ENCODE measurements around the gene CBARP. TPM values are rescaled to one million over a fixed set of nuclear protein-coding genes. Genes with fewer than 3 reads are reported as not detected.
A peak's percentile ranks its signal among the peaks of the same experiment; 100 is the strongest.

CBARP gene
- total RNA-seq, 1 experiment from 2014 or later, result 13.3 TPM

DNA sequence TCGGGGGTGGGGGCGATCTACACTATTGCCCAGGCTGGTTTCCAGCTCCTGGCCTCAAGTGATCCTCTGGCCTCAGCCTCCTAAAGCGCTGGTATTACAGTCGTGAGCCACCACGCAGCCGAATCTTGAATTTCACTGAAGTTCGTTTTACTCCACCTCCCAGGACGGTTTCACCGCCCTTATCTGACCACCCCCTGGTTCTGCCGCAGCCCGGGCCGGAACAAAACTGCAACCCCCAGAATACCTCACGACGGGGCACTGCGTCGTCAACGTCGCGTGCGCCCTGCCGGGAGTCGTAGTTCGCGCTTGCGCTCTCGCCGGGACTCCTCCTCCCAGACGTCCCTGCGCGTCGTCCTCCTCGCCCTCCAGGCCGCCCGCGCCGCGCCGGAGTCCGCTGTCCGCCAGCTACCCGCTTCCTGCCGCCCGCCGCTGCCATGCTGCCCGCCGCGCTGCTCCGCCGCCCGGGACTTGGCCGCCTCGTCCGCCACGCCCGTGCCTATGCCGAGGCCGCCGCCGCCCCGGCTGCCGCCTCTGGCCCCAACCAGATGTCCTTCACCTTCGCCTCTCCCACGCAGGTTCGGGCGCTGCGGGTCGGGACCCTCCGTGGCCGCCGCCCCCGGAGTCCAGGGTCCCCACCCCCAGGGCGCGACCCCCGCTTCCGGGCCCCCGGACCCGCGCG lies 3.8 kb upstream of the CBARP start, which contains the start of gene ATP5F1D:
ATP5F1D (plus strand) TSS at position 335 of the 679 bp plus-strand sequence; CDS start at position 435, 100 bp downstream.
- BruUV-seq (replicated peaks), result no TSS peak
- H3K36me3 ChIP-seq (ENCODE audit: insufficient read depth, low read length, poor library complexity, severe bottlenecking), result peaks cover 7% of the 10 kb centered on the region
- no peaks in the 10 kb centered on the region for H3K27me3 ChIP-seq (replicated peaks; ENCODE audit: insufficient read depth, low read depth, low read length, poor library complexity)
- peak; percentile 97 for DNase-seq (ENCODE audit: low spot score)
- H3K27ac ChIP-seq (ENCODE audit: low read depth, low read length, poor library complexity, severe bottlenecking), result peak within 1 kb of the TSS; percentile 95
- H3K9me3 ChIP-seq (ENCODE audit: low read depth, low read length, poor library complexity, severe bottlenecking), result no peaks in the 10 kb centered on the region
- intact Hi-C loops (cut with micrococcal nuclease; ENCODE audit: unreplicated experiment), result loop anchor here (2.0 to 10.0 kb wide), 4 partner anchors 217 to 377 kb away; partner anchors contain the start of genes CNN2, RNU6-2, TMEM259 and WDR18
- POLR2A ChIA-PET (ENCODE audit: low non-redundant PET), result no interaction called here
- TF ChIP-seq, protein P1, sequence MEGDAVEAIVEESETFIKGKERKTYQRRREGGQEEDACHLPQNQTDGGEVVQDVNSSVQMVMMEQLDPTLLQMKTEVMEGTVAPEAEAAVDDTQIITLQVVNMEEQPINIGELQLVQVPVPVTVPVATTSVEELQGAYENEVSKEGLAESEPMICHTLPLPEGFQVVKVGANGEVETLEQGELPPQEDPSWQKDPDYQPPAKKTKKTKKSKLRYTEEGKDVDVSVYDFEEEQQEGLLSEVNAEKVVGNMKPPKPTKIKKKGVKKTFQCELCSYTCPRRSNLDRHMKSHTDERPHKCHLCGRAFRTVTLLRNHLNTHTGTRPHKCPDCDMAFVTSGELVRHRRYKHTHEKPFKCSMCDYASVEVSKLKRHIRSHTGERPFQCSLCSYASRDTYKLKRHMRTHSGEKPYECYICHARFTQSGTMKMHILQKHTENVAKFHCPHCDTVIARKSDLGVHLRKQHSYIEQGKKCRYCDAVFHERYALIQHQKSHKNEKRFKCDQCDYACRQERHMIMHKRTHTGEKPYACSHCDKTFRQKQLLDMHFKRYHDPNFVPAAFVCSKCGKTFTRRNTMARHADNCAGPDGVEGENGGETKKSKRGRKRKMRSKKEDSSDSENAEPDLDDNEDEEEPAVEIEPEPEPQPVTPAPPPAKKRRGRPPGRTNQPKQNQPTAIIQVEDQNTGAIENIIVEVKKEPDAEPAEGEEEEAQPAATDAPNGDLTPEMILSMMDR (conservative IDR thresholded peaks at IDR 0.05; ENCODE audit: low read depth, low read length), result no peak
- TF ChIP-seq EZH2 (IDR thresholded peaks at IDR 0.05; ENCODE audit: borderline replicate concordance, low read depth, low read length, poor library complexity, severe bottlenecking), result no peak
- peaks cover 49% of the 10 kb centered on the region for H3K4me1 ChIP-seq (ENCODE audit: insufficient read depth, low read length, poor library complexity, severe bottlenecking)
- peak within 1 kb of the TSS; percentile 98 for H3K4me3 ChIP-seq (ENCODE audit: low read depth, low read length, poor library complexity, severe bottlenecking)
- CTCF ChIA-PET, result interaction anchor here (0.6 to 1.0 kb wide), 3 partner anchors 11 to 128 kb away, joined by 3 to 5 read pairs (median 4); no protein-coding TSS in a partner anchor

DNA sequence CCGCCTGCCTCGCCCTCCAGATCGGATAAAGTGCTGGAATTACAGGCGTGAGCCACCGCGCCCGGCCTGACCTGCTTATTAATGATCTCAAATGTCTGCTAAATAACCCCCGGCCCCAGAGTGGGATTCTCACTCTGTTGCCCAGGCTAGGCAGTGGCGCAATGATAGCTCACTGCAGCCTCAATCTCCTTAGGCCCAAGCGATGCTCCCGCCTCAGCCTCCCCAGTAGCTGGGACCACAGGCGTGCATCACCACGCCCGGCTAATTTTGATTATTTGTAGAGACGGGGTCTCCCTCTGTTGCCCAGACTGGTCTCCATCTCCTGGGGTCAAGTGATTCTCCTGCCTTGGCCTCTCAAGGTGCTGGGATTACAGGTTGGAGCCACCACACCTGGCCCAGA lies 3.1 kb upstream of the CBARP start:
- no peaks in the 10 kb centered on the region for H3K9me3 ChIP-seq (ENCODE audit: low read depth, low read length, poor library complexity, severe bottlenecking)
- H3K4me1 ChIP-seq (ENCODE audit: insufficient read depth, low read length, poor library complexity, severe bottlenecking), result peaks cover 55% of the 10 kb centered on the region
- H3K27ac ChIP-seq (ENCODE audit: low read depth, low read length, poor library complexity, severe bottlenecking), result peak overlapping the region; percentile 95
- H3K36me3 ChIP-seq (ENCODE audit: insufficient read depth, low read length, poor library complexity, severe bottlenecking), result peaks cover 7% of the 10 kb centered on the region
- H3K4me3 ChIP-seq (ENCODE audit: low read depth, low read length, poor library complexity, severe bottlenecking), result peak overlapping the region; percentile 98
- no peak for DNase-seq (ENCODE audit: low spot score)
- ChIA-PET CTCF (interaction anchor here (0.5 to 1.0 kb wide), 4 partner anchors 12 to 710 kb away, joined by 3 to 5 read pairs (median 4); no protein-coding TSS in a partner anchor), POLR2A (ENCODE audit: low non-redundant PET) (no interaction called here)
- intact Hi-C loops (cut with micrococcal nuclease; ENCODE audit: unreplicated experiment), result loop anchor here (2.0 to 10.0 kb wide), 4 partner anchors 216 to 376 kb away; partner anchors contain the start of genes CNN2, RNU6-2, TMEM259 and WDR18
- TF ChIP-seq EZH2 (IDR thresholded peaks at IDR 0.05; ENCODE audit: borderline replicate concordance, low read depth, low read length, poor library complexity, severe bottlenecking), result no peak
- H3K27me3 ChIP-seq (replicated peaks; ENCODE audit: insufficient read depth, low read depth, low read length, poor library complexity), result no peaks in the 10 kb centered on the region
- BruUV-seq (replicated peaks), result no TSS peak

DNA sequence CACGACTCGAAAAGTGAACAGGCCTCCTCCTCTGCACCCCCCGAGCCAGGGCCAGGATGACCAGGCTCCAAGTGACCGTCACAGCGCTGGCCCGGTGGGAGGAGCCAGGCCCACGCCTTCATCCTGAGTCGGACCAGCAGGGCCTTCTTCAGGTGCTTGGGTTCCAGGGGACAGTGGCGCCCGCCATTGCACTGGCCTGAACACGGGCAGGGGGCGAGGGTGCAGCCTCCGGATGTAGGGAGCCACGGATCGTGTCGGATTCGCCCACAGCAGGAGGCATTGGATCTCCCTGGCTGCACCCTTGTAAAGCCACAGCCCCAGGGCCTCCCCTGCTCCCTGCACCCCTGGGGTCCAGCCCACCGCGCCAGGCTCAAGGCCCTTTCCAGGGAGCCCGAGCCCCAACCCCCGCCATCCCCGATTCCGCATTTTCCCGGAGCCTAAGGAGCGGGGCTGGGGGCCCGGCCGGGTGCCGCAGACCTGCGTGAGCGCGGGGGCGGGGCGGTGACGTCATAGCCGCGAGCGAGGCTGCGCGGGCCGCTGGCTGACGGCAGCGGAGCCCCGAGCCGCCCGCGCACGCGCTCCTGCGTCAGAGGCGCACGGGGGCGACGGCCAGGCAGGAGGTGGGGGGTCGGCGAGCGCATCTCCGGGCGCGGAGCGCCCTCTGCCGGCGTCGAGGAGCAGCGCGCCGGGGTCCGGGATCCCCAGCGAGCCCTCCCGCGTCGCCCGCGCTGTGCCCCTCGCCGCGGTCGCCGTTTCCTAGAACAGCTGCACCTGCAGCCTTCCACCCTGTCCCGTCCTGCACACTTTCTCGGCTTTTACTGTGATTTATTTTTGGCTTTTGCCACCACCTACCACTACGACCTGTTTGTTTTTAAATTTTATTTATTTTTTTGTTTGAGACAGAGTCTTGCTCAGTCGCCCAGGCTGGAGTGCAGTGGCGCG lies 2.3 kb upstream of the CBARP start:
- H3K36me3 ChIP-seq (ENCODE audit: insufficient read depth, low read length, poor library complexity, severe bottlenecking), result peaks cover 7% of the 10 kb centered on the region
- peak overlapping the region; percentile 98 for H3K4me3 ChIP-seq (ENCODE audit: low read depth, low read length, poor library complexity, severe bottlenecking)
- no peaks in the 10 kb centered on the region for H3K27me3 ChIP-seq (replicated peaks; ENCODE audit: insufficient read depth, low read depth, low read length, poor library complexity)
- TF ChIP-seq EZH2 (IDR thresholded peaks at IDR 0.05; ENCODE audit: borderline replicate concordance, low read depth, low read length, poor library complexity, severe bottlenecking), result no peak
- TF ChIP-seq, protein P1 (conservative IDR thresholded peaks at IDR 0.05; ENCODE audit: low read depth, low read length), result peak; percentile 60
- no peaks in the 10 kb centered on the region for H3K9me3 ChIP-seq (ENCODE audit: low read depth, low read length, poor library complexity, severe bottlenecking)
- peak; percentile 96 for DNase-seq (ENCODE audit: low spot score)
- POLR2A ChIA-PET (ENCODE audit: low non-redundant PET), result no interaction called here
- H3K27ac ChIP-seq (ENCODE audit: low read depth, low read length, poor library complexity, severe bottlenecking), result peak overlapping the region; percentile 87
- H3K4me1 ChIP-seq (ENCODE audit: insufficient read depth, low read length, poor library complexity, severe bottlenecking), result peaks cover 49% of the 10 kb centered on the region
- intact Hi-C loops (cut with micrococcal nuclease; ENCODE audit: unreplicated experiment), result loop anchor here (2.0 to 10.0 kb wide), 4 partner anchors 215 to 375 kb away; partner anchors contain the start of genes CNN2, RNU6-2, TMEM259 and WDR18
- no TSS peak for BruUV-seq (replicated peaks)
- CTCF ChIA-PET, result interaction anchor here (0.5 to 1.0 kb wide), 3 partner anchors 127 to 709 kb away, joined by 3 to 7 read pairs (median 4); no protein-coding TSS in a partner anchor
